ENCODE measurements around the gene CYBA. TPM values are rescaled to one million over a fixed set of nuclear protein-coding genes. Genes with fewer than 3 reads are reported as not detected.
A peak's percentile ranks its signal among the peaks of the same experiment; 100 is the strongest.

CYBA gene
- total and polyA plus RNA-seq, 10 of the 15 experiments (the other 5 are each of a cell fraction or from before 2014, with no cell fraction given), result 0.55 to 598 (median 258) TPM

DNA sequence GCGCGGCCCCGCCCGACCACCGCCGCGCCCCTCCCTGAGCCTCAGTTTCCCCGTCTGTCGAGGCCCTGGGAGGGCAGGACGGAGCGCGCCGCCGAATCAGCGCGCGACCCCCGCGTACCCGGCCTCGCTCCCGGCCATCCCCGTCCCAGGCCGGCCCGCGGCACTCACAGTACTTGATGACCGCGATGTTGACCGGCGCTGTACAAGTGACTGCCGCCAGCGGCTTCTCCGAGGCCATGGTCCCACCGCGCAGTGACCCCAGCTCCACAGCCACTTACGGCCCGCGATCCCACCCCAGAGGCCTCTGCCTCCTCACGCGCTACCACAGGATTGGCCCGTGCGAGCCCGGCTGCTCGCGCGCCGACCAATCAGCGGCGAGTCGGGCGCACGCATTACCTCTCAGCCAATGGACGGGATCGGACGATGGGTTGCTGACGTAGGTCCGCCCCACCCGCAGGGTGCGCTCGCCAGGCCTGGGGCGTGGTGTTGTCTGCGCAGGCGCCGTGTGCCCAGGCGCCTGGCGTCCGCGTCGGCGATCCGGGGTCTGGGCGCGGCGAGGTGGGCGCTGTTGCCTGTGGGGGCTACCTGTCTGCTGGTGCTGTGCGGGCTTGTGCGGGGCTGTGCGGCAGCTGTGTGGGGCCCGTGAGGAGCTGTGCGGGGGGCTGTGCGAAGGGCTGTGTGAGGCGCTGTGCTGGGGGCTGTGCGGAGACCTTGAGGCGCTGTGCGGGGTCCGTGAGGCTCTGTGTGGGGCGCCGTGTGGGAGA, 12.2 kb upstream of the CYBA start, which contains the start of gene MVD (continued):
- TF ChIP-seq, protein P1, sequence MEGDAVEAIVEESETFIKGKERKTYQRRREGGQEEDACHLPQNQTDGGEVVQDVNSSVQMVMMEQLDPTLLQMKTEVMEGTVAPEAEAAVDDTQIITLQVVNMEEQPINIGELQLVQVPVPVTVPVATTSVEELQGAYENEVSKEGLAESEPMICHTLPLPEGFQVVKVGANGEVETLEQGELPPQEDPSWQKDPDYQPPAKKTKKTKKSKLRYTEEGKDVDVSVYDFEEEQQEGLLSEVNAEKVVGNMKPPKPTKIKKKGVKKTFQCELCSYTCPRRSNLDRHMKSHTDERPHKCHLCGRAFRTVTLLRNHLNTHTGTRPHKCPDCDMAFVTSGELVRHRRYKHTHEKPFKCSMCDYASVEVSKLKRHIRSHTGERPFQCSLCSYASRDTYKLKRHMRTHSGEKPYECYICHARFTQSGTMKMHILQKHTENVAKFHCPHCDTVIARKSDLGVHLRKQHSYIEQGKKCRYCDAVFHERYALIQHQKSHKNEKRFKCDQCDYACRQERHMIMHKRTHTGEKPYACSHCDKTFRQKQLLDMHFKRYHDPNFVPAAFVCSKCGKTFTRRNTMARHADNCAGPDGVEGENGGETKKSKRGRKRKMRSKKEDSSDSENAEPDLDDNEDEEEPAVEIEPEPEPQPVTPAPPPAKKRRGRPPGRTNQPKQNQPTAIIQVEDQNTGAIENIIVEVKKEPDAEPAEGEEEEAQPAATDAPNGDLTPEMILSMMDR (IDR thresholded peaks at IDR 0.05 in 2 of 3, conservative IDR thresholded peaks at IDR 0.05 in 1 of 3; ENCODE audit: control insufficient read depth in 2 of 3, extremely low read depth in 1 of 3, insufficient read depth in 1 of 3, low read depth in 3 of 3, low read length in 3 of 3), result 0 out of 6 replicates have a peak, but pooled peaks of 1 of the 3 experiments have one; percentile 4
- no peak for TF ChIP-seq TARDBP (IDR thresholded peaks at IDR 0.05; ENCODE audit: borderline replicate concordance)
- TF ChIP-seq, protein P2, sequence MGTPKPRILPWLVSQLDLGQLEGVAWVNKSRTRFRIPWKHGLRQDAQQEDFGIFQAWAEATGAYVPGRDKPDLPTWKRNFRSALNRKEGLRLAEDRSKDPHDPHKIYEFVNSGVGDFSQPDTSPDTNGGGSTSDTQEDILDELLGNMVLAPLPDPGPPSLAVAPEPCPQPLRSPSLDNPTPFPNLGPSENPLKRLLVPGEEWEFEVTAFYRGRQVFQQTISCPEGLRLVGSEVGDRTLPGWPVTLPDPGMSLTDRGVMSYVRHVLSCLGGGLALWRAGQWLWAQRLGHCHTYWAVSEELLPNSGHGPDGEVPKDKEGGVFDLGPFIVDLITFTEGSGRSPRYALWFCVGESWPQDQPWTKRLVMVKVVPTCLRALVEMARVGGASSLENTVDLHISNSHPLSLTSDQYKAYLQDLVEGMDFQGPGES (IDR thresholded peaks at IDR 0.05), result peak; percentile 94
- TF ChIP-seq, protein P3, sequence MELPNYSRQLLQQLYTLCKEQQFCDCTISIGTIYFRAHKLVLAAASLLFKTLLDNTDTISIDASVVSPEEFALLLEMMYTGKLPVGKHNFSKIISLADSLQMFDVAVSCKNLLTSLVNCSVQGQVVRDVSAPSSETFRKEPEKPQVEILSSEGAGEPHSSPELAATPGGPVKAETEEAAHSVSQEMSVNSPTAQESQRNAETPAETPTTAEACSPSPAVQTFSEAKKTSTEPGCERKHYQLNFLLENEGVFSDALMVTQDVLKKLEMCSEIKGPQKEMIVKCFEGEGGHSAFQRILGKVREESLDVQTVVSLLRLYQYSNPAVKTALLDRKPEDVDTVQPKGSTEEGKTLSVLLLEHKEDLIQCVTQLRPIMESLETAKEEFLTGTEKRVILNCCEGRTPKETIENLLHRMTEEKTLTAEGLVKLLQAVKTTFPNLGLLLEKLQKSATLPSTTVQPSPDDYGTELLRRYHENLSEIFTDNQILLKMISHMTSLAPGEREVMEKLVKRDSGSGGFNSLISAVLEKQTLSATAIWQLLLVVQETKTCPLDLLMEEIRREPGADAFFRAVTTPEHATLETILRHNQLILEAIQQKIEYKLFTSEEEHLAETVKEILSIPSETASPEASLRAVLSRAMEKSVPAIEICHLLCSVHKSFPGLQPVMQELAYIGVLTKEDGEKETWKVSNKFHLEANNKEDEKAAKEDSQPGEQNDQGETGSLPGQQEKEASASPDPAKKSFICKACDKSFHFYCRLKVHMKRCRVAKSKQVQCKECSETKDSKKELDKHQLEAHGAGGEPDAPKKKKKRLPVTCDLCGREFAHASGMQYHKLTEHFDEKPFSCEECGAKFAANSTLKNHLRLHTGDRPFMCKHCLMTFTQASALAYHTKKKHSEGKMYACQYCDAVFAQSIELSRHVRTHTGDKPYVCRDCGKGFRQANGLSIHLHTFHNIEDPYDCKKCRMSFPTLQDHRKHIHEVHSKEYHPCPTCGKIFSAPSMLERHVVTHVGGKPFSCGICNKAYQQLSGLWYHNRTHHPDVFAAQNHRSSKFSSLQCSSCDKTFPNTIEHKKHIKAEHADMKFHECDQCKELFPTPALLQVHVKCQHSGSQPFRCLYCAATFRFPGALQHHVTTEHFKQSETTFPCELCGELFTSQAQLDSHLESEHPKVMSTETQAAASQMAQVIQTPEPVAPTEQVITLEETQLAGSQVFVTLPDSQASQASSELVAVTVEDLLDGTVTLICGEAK (IDR thresholded peaks at IDR 0.05; ENCODE audit: borderline replicate concordance), result no peak
- peak; percentile 69 for TF ChIP-seq TAF1 (IDR thresholded peaks at IDR 0.05; ENCODE audit: borderline replicate concordance, low read depth, low read length)
- TF ChIP-seq SMARCA5 (IDR thresholded peaks at IDR 0.05), result 0 out of 2 replicates have a peak, but pooled peaks have one; percentile 84
- TF ChIP-seq RCOR1 (conservative IDR thresholded peaks at IDR 0.05; ENCODE audit: low read depth, low read length), result no peak
- no peak for TF ChIP-seq SPI1 (IDR thresholded peaks at IDR 0.05; ENCODE audit: borderline replicate concordance, insufficient read depth, low read depth, low read length)
- no peak for TF ChIP-seq ZSCAN29 (IDR thresholded peaks at IDR 0.05)
- no peak for TF ChIP-seq RELA (IDR thresholded peaks at IDR 0.05; ENCODE audit: borderline replicate concordance, partially characterized antibody)
- no peak for TF ChIP-seq CHD1 (IDR thresholded peaks at IDR 0.05; ENCODE audit: low read depth, low read length)
- TF ChIP-seq ZZZ3 (IDR thresholded peaks at IDR 0.05; ENCODE audit: control insufficient read depth, insufficient read length, low read depth), result no peak
- TF ChIP-seq POLR2AphosphoS2 (IDR thresholded peaks at IDR 0.05; ENCODE audit: low read depth, low read length), result peak; percentile 69; the same call in 1 of the 2 replicates
- TF ChIP-seq SREBF2 (IDR thresholded peaks at IDR 0.05; ENCODE audit: low read length), result peak; percentile 66; the same call in 1 of the 2 replicates
- peak; percentile 92 for TF ChIP-seq CHD2 (IDR thresholded peaks at IDR 0.05; ENCODE audit: borderline replicate concordance, low read depth, low read length)
- peak; percentile 51; the same call in 2 of the 3 replicates for TF ChIP-seq POU2F2 (IDR thresholded peaks at IDR 0.05; ENCODE audit: borderline replicate concordance, low read depth, low read length)
- peak; percentile 89 for TF ChIP-seq POLR2AphosphoS5 (IDR thresholded peaks at IDR 0.05; ENCODE audit: low read length)
- TF ChIP-seq KDM1A (IDR thresholded peaks at IDR 0.05; ENCODE audit: borderline replicate concordance), result no peak
- TF ChIP-seq TBL1XR1 (IDR thresholded peaks at IDR 0.05; ENCODE audit: low read depth, low read length), result no peak
- no peak for TF ChIP-seq ZNF207 (IDR thresholded peaks at IDR 0.05; ENCODE audit: borderline replicate concordance)
- TF ChIP-seq SMAD5 (IDR thresholded peaks at IDR 0.05; ENCODE audit: low read depth), result 0 out of 2 replicates have a peak, but pooled peaks have one; percentile 49
- TF ChIP-seq EED (IDR thresholded peaks at IDR 0.05; ENCODE audit: low read depth), result no peak
- TF ChIP-seq BRCA1 (IDR thresholded peaks at IDR 0.05; ENCODE audit: low read depth, low read length), result no peak
- TF ChIP-seq STAT1 (conservative IDR thresholded peaks at IDR 0.05), result no peak

Data from GM12878 (cell line).